GM21390 (cell line): ENCODE data around the gene KRTAP4-9.
"Not testable (repeated sequence)": the region's sequence is repeated elsewhere in the genome, so short reads cannot be mapped to it uniquely, and the experiment has no call there.

Source experiments
- ATAC-seq: cut with Tn5 transposase; IDR thresholded peaks from one replicate; pipeline ENCODE4 v1.9.1; 2021; ENCODE audit not compliant: unreplicated experiment

KRTAP4-9 gene

DNA sequence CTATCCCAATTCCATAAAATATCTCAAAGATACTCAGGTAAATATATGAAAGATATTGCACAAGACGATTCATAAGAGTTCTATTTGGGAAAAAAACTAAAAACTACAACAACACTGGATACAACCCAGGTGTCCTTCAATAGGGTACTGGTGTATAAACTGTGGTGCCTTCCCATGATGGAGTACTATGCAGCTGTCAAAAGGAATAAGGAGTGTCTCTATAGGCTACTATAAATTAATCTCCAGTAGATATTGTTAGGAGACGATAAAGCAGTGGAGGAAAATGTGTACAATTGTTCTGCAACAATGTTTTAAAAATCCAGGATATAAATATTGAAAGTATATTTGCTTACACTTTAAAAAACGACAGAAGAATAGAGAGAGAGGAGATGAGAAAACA lies 21.2 kb downstream of the KRTAP4-9 start:
- no peak for ATAC-seq

- no peak for ATAC-seq
Measured at GRCh38 chr17:41127371-41127770, 22.2 kb downstream of the KRTAP4-9 start.

- no peak for ATAC-seq
Measured at GRCh38 chr17:41131979-41132378, 26.8 kb downstream of the KRTAP4-9 start.

- no peak for ATAC-seq
Measured at GRCh38 chr17:41133880-41134735, 28.9 kb downstream of the KRTAP4-9 start.

DNA sequence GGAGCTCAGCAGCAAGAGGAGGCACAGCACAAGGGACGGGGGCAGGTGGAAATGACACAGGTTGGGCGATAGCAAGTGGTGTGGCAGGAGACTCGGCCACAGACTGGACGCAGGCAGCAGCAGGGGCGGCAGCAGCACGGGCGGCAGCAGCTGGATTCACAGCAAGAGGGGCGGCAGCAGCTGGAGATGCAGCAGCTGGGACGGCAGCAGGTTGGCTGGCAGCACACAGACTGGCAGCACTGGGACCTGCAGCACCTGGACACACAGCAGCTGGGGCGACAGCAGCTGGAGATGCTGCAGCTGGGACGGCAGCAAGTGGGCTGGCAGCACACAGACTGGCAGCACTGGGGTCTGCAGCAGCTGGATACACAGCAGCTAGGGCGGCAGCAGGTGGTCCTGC lies 34.7 kb downstream of the KRTAP4-9 start:
- not testable (repeated sequence) for ATAC-seq

GRCh38 chr17:41140360-41141131 lies 35.4 kb downstream of the KRTAP4-9 start, which contains the start of gene KRTAP4-6:
KRTAP4-6 (minus strand) TSS chr17:41140544; CDS start chr17:41140487, 57 bp downstream.
- ATAC-seq: no peak

DNA sequence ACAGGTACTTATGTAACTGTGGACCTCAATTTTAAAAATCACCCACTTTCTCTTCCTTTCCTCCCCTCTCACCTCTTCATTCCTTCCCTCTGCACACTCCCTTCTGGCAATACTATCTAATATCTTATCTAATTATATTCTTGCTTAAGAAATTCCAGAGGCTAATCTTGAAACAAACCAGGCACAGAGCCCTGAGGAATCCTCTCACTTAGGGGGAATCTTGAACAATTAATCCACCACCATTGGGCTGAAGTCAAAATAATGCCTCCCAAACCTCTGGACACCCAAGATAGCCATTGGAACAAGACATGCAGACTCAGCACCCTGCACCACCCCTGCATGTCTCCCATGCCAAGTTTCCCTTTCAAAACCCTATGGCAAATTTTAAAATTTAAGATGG lies 36.2 kb downstream of the KRTAP4-9 start:
- no peak for ATAC-seq

DNA sequence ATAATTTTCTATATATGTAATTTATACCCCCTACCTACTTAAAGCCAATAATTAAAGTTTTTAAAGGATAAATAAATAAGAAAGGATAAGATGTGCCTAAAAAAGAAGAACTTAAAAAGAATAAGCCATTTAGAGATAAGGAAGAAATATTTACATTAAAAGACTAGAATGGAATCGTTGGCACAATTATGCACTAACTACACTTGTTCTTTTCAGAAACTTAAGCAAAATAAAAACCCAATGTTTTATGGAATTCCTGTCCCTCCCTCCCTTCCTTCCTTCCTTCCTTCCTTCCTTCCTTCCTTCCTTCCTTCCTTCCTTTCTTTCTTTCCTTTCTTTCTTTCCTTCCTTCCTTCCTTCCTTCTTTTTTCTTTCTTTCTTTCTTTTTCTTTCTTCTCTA lies 39.7 kb downstream of the KRTAP4-9 start:
- no peak for ATAC-seq

DNA sequence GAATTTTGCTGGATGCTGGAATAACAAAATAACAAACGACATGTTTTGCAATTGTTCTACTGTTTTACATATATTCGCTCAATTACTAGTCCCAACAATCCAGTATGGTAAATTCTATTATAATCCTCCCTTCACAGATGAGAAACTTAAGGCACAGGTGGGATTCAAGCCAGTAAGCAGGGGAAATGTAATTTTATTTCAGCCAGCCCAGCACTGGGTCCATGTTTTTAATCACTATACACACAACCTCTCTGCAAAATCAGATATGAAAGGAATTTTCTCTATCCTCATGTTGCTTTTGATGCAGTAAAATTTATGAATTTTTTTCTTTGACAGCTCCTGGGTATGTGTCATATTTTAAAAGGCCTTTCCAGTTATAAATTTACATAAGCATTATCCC lies 40.1 kb downstream of the KRTAP4-9 start:
- no peak for ATAC-seq

DNA sequence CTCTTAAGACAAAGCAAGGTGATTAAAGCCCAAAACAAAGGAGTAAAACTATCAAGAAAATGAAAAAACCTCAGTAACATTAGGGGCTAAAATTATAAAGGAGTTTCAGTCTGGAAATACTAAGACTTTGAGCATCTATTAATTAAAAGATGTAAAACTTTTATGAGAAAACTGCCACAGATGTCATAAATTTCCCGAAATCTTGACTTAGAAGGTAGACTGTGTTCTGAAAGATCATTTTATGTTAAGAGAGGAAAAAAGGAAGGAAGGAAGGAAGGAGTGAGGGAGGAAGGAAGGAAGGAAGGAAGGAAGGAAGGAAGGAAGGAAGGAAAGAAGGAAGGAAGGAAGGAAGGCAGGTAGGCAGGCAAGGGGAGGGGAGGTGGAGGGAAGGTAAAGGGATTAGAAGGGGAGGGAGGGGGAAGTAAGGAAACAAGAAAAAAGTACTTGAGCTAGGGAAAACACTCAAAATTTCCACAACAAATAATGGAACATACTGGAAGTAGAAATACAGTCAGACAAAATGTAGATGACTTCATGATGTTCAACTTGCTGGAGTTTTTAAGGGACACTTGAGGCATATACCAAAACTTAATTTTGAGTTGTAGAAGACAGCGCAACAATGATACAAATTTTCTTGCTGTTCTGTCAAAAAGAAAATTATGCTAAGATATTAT lies 42.5 kb downstream of the KRTAP4-9 start:
- no peak for ATAC-seq

GRCh38 chr17:41148971-41149651 lies 43.9 kb downstream of the KRTAP4-9 start:
- not testable (repeated sequence) for ATAC-seq

DNA sequence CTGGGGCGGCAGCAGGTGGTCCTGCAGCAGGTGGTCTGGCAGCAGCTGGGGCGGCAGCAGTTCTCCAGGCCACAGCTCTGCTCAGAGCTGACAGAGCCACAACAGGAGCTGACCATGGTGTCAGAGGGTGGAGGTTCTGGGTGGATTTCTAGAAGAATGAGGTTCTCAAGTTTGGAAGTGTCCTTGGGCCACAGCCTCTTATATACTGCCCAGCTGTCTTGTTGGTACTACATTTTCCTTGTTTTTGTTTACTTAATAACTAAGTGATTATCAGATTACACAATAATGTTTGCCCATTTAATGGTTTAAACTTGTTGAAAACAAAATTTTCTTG lies 44.4 kb downstream of the KRTAP4-9 start, which contains the start of gene KRTAP4-5:
Gene KRTAP4-5, minus strand, starts transcription at position 174 of the 334 bp plus-strand sequence. Its CDS starts 58 bp downstream, at position 116.
- no peak for ATAC-seq

DNA sequence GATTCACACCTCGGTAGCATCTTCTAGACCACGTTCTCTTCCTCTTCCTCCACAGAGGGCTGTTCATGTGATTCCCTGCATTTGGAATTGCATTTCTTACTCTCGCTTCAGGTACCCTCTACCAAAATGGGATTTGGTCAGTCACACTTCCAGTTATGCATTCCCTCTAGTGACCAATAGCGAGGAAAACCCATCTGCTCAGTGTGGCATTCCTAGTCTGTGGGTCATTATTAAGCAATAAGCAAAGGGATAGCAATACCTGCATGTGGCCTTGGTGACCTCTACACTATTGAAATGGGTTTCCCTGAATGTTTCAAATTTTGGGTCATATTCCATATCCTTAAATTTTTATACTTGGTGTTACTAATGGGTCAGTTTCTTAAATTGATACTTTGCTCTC lies 44.8 kb downstream of the KRTAP4-9 start:
- ATAC-seq: no peak

- ATAC-seq: no peak
Measured at GRCh38 chr17:41151525-41151924, 46.3 kb downstream of the KRTAP4-9 start.

- no peak for ATAC-seq
Measured at GRCh38 chr17:41153856-41154255, 48.7 kb downstream of the KRTAP4-9 start.
